Fibroblast of peridontal ligament (primary cell): Measurements from ENCODE around the gene GGPS1.
"Not testable (repeated sequence)": the region's sequence is repeated elsewhere in the genome, so short reads cannot be mapped to it uniquely, and the experiment has no call there.

Experiments
- DNase-seq: peaks from one replicate; pipeline ENCODE4 v3.0.0-alpha.2; 2010; ENCODE audit errors: extremely low read depth

GGPS1 gene

DNA sequence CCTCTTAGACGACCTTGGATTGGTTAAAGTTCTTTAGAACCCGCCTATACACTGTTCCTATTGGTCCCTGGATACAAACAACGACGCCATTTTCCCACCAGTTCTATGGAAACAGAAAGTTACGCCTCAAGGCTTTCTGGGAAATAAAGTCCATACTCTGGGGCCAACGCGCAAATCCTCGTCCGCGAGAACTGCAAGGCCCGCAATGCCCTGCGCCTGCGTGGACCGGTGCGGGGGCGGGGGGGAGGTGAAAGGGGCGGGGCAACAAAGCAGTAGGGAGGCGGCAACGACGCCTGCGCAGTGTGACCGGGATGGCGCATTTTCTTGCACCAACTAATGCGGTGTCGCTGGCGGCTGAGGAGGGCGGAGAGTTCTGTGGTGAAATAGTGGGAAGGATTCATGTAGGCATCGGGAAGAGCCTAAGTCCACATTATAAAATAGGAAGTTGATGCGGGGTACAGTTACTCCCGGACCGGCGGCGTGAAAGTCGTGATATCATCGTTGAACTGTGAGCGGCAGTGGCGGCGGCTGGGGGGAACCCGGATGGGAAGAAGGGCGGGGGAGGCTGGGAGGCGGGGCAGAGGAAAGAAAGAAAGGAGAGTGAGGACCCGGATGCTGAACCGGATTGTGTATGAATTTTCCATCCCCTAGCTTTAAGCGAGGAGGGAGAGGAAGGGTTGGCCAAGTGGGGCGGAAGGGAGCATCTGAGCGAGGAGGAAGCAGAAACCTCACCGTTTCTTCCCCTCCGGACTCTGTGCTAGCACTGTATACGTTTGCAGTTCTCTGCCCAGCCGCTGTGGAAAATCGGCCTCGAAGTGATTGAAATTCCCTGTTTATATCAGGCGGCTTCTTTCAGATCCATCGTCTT, at the start of gene GGPS1:
Gene GGPS1, plus strand, starts transcription at position 300 of the 868 bp plus-strand sequence. CDS start 6,695 bp downstream, outside the sequence.
- peak; percentile 100 for DNase-seq

DNA sequence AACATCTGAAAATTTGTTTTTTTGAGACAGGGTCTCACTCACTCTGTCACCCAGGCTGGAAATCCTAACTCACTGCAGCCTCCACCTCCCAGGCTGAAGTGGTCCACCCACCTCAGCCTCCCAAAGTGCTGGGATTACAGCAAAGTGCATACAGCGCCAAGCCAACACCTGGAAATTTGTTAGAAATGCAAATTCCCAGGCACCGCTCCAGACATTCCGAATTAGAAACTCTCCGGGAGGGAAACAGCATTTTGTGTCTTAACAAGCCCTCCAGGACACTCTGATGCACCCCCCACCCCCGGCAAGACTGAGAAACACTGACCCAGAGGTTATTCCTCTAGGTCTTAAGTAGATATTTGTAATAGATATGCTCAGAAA, 49.5 kb upstream of the GGPS1 start:
- DNase-seq = no peak

- DNase-seq = no peak
Measured at GRCh38 chr1:235279694-235280093, 48.7 kb upstream of the GGPS1 start.

- no peak for DNase-seq
Measured at GRCh38 chr1:235280467-235280866, 47.9 kb upstream of the GGPS1 start.

GRCh38 chr1:235283636-235284035, 44.7 kb upstream of the GGPS1 start:
- not testable (repeated sequence) for DNase-seq

GRCh38 chr1:235284231-235284769, 44.1 kb upstream of the GGPS1 start:
- DNase-seq = no peak

DNA sequence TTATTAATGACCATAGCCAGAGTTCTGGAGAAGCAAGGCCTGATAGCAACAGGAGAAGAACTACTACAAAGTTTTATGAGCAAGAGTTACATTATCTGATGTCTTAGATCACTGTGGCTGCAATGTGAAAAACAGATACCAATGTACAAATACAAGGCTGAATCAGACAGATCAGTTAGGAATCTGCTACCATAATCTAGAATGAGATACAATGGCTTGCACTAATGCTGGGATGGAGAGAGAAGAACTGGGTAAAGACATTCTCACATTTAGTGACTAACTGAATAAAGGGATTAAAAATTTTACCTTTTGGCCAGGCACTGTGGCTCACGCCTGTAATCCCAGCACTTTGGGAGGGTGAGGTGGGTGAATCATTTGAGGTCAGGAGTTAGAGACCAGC, 41.7 kb upstream of the GGPS1 start:
- DNase-seq = no peak

GRCh38 chr1:235287208-235287882, 41.0 kb upstream of the GGPS1 start:
- no peak for DNase-seq

DNA sequence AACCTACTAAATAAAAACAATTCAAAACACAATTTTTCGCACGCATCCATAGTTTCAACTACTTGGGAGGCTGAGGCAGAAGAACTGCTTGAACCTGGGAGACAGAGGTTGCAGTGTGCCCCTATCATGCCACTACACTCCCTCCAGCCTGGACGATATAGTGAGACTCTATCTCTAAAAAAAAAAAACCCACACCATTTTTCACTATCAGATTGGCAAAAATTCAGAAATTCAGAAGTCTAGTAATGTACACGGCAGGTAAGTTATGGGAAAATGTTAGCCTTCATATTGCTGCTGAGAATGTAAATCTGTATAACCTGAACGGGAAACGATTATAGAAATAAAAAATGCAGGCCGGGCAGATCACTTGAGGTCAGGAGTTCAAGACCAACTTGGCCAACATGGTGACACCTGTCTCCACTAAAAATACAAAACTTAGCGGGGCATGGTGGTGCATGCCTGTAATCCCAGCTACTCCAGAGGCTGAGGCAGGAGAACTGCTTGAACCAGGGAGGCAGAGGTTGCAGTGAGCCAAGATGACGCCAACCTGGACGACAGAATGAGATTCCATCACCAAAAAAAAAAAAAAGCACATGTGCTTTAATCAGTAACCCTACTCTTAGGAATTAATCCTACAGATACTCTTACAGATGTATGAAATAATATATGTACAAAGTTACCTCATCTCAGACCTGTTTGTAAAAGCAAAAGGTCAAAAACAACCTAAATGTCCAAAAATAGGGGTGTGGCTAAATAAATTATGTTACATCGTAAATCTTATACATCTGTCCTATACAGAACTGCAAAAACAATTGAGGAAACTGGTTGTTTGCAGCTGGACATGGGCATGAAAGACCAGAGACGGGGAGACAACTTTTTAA, 38.3 kb upstream of the GGPS1 start:
- DNase-seq = no peak

DNA sequence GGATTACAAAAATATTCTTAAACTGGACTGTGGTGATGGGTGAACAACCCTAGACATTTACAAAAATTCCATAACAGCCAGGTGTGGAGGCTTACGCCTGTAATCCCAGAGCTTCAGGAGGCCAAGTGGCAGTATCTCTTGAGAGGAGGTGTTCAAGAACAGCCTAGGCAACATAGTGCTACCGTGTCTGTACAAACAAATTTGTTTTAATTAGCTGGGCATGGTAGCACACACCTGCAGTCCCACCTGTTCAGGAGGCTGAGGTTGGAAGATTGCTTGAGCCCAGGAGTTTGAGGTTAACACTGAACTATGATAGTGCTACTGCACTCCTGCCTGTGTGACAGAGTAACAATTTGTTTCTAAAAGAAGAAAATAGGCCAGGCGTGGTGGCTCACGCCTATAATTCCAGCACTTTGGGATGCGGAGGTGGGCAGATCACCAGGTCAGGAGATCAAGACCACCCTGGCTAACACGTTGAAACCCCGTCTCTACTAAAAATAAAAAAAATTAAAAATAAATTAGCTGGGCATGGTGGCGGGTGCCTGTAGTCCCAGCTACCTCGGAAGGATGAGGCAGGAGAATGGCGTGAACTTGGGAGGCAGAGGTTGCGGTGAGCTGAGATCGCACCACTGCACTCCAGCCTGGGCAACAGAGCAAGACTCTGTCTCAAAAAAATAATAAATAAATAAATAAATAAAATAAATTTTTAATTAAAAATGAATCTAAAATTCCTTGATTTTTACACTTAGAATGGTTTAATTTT, 37.4 kb upstream of the GGPS1 start:
- no peak for DNase-seq

DNA sequence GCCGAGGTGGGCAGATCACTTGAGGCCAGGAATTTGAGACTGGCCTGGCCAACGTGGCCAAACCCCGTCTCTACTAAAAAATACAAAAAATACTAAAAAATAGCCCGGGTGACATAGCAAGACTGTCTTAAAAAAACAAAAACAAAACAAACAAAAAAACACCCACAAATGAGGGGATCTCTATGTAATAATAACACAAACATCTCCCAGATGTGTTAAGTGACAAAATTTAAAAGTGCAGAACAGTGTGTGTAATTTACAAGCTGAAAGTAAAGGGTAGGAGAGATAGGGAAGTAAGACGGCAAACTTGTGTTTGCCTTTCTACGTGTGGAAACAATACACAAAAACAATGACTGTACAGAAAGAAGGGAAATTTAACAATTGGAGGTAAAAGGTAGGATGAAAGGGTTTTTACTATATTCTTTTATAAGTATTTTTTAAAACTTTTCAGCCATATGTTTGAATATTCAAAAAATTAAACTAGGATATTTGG, 36.7 kb upstream of the GGPS1 start:
- no peak for DNase-seq

- no peak for DNase-seq
Measured at GRCh38 chr1:235292790-235293189, 35.6 kb upstream of the GGPS1 start.

GRCh38 chr1:235293322-235293942, 34.9 kb upstream of the GGPS1 start:
- no peak for DNase-seq

DNA sequence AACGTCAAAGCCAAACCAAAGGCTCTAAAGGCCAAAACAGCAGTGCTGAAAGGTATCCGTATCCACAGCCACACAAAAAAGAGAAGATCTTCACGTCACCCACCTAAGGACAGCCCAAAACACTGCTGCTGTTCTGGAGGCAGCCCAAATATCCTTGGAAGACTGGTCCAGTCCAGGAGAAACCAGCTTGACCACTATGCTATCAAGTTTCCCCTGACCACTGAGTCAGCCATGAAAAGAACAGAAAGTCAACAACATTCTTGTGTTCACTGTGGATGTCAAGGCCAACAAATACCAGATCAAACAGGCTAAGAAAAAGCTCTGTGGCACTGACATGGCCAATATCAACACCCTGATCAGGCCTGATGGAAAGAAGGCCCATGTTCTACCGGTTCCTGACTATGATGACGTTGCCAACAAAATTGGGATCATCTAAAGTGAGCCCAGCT, 32.4 kb upstream of the GGPS1 start:
- peak; percentile 71 for DNase-seq

- no peak for DNase-seq
Measured at GRCh38 chr1:235296729-235297128, 31.6 kb upstream of the GGPS1 start.

DNA sequence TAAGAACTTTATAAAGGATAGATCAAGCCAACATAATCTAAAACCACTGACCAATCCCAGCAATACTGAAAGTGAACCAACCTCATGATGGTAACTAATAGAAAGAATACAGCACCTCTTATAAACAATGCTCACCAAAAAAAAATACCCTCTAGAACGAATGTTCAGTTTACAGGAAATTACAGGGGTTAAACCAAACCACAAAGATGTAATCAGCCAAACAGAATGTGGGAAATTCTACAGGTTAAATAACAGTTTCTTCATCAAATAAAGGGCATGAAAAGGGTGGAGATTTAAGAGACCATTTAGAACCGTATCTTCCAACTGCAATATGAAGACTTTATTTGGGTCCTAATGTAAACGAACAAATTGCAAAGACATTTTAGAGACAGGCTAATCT, 30.8 kb upstream of the GGPS1 start:
- peak; percentile 25 for DNase-seq

DNA sequence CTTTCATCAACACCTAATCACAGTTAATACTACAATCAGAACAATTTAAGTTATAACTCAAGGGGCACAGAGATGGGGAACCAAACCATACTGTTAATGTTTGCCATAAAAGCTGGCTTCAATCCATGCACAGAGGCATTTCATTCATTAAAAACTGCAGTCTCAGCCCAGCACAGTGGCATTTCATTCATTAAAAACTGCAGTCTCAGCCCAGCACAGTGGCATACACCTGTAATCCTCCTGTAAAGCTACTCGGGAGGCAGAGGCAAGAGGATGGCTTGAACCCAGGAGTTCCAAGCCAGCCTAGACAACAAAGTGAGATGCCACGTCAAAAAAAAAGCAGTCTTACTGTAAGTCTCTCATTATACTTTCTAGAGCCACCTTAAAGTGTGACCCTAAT, 29.6 kb upstream of the GGPS1 start:
- no peak for DNase-seq

- DNase-seq = no peak
Measured at GRCh38 chr1:235299169-235299858, 29.1 kb upstream of the GGPS1 start.

GRCh38 chr1:235302143-235302542, 26.2 kb upstream of the GGPS1 start:
- DNase-seq = no peak
